ENCODE measurements around the gene BUB1B.
"Not testable (repeated sequence)": the region's sequence is repeated elsewhere in the genome, so short reads cannot be mapped to it uniquely, and the experiment has no call there.

DNA sequence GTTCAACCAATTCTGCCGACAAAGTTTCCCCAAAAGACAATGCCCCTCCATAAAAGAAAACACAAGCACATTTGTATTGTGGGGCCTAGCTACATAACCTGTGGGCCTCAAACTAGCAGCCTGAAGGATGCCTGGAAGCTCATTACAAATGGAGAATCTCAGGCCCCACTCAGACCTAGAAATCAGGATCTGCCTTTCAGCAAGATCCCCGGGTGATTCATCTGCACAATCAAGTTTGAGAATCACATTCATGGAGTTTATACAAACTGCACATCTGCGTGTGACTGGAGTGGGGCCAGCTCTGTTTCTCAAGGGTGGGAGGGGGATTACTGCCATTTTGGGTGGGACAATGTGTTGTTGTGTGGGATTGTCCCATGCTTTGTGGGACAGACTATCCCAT lies 36.5 kb upstream of the BUB1B start:
- TF ChIP-seq, protein P1, sequence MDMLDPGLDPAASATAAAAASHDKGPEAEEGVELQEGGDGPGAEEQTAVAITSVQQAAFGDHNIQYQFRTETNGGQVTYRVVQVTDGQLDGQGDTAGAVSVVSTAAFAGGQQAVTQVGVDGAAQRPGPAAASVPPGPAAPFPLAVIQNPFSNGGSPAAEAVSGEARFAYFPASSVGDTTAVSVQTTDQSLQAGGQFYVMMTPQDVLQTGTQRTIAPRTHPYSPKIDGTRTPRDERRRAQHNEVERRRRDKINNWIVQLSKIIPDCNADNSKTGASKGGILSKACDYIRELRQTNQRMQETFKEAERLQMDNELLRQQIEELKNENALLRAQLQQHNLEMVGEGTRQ (IDR thresholded peaks at IDR 0.05; ENCODE audit: borderline replicate concordance, low read depth, low read length) = not testable (repeated sequence)
- TF ChIP-seq EZH2phosphoT487 (IDR thresholded peaks at IDR 0.05; ENCODE audit: borderline replicate concordance, low read depth); TEAD4 (IDR thresholded peaks at IDR 0.05; ENCODE audit: borderline replicate concordance, insufficient read depth): not testable (repeated sequence)
- TF ChIP-seq, protein P2, sequence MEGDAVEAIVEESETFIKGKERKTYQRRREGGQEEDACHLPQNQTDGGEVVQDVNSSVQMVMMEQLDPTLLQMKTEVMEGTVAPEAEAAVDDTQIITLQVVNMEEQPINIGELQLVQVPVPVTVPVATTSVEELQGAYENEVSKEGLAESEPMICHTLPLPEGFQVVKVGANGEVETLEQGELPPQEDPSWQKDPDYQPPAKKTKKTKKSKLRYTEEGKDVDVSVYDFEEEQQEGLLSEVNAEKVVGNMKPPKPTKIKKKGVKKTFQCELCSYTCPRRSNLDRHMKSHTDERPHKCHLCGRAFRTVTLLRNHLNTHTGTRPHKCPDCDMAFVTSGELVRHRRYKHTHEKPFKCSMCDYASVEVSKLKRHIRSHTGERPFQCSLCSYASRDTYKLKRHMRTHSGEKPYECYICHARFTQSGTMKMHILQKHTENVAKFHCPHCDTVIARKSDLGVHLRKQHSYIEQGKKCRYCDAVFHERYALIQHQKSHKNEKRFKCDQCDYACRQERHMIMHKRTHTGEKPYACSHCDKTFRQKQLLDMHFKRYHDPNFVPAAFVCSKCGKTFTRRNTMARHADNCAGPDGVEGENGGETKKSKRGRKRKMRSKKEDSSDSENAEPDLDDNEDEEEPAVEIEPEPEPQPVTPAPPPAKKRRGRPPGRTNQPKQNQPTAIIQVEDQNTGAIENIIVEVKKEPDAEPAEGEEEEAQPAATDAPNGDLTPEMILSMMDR (IDR thresholded peaks at IDR 0.05) = not testable (repeated sequence)
- TF ChIP-seq, protein P3, sequence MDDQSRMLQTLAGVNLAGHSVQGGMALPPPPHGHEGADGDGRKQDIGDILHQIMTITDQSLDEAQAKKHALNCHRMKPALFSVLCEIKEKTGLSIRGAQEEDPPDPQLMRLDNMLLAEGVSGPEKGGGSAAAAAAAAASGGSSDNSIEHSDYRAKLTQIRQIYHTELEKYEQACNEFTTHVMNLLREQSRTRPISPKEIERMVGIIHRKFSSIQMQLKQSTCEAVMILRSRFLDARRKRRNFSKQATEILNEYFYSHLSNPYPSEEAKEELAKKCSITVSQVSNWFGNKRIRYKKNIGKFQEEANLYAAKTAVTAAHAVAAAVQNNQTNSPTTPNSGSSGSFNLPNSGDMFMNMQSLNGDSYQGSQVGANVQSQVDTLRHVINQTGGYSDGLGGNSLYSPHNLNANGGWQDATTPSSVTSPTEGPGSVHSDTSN (IDR thresholded peaks at IDR 0.05) = not testable (repeated sequence)
